C4-2B (cell line): Measurements from ENCODE around the gene PIH1D1.

Experiments
- ZFX ChIP-seq: fragments of 450-650 bp; IDR thresholded peaks from 2 replicates; pipeline ENCODE4 v1.6.1; 2017
- TF ChIP-seq, protein P1 (sequence below): fragments of 450-650 bp; conservative IDR thresholded peaks from 2 replicates; pipeline ENCODE4 v1.5.1; 2017; ENCODE audit warnings: mild to moderate bottlenecking

DNA sequence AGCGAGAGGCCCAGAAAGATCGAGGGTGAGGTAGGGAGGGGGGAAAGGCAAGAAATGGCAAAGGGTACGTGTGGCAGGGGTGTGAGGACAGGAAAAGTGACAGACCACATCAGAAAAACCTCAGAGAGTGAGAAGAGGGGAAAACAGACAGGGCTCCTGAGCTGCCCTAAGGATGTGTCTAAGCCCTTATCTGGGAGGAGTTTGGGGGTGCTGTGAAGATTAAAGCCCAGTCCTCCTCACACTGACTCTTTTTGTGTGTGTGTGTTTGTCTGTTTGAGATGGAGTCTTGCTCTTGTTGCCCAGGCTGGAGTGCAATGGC lies 27.7 kb downstream of the PIH1D1 start:
- TF ChIP-seq, protein P1, sequence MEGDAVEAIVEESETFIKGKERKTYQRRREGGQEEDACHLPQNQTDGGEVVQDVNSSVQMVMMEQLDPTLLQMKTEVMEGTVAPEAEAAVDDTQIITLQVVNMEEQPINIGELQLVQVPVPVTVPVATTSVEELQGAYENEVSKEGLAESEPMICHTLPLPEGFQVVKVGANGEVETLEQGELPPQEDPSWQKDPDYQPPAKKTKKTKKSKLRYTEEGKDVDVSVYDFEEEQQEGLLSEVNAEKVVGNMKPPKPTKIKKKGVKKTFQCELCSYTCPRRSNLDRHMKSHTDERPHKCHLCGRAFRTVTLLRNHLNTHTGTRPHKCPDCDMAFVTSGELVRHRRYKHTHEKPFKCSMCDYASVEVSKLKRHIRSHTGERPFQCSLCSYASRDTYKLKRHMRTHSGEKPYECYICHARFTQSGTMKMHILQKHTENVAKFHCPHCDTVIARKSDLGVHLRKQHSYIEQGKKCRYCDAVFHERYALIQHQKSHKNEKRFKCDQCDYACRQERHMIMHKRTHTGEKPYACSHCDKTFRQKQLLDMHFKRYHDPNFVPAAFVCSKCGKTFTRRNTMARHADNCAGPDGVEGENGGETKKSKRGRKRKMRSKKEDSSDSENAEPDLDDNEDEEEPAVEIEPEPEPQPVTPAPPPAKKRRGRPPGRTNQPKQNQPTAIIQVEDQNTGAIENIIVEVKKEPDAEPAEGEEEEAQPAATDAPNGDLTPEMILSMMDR = no peak
- TF ChIP-seq ZFX = no peak
